HG02571 (cell line): ENCODE results near the gene LMOD3.

Source experiments
- ATAC-seq: cut with Tn5 transposase; IDR thresholded peaks from one replicate; pipeline ENCODE4 v1.9.1; 2021; ENCODE audit warnings: mild to moderate bottlenecking, moderate library complexity; ENCODE audit not compliant: unreplicated experiment

Gene LMOD3

GRCh38 chr3:69122403-69122802 is at the start of gene LMOD3:
Gene LMOD3, minus strand, starts transcription at chr3:69122595. Its CDS starts 209 bp downstream, at chr3:69122386.
- no peak for ATAC-seq

DNA sequence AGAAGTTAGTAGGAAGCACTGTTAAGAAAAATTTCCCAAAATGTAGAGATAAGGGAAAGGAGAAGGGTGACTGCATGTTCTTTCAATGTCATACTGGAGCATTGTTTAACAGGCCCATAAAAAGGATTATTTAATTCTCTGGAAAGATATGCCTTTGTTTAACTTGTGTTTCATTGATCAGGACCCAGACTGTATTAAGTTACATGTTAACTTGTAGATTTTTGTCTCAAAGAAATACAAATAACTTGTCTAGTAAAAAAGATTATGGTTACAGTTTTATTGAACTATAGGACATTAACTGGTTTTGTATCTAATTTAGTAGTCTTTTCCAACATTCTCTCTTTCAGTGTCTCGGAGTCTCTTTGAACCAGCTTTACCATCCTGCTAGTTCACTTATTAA is 49.7 kb upstream of the LMOD3 start:
- ATAC-seq: no peak

- no peak for ATAC-seq
These were observed 44.1 kb upstream of the LMOD3 start for GRCh38 chr3:69166446-69166845.

DNA sequence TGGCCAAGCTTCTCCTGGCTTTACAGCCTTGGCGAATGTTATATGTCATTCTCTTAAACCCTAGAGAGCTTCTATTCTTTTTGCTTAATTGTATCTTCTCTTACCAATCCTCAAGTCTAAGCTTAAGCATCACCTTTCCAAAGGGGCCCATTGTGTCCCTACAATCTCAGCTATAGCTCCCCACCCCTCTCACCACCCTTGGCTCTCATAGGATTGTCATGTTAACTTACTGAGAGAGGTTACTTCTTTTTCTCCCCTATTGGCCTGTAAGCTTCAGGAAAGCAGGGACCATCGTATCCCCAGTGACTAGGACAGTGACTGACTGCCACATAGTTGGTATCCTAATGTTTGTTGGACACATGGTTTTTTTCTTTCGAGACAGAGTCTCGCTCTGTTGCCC is 43.3 kb upstream of the LMOD3 start:
- ATAC-seq: no peak

GRCh38 chr3:69164296-69164695 is 41.9 kb upstream of the LMOD3 start:
- ATAC-seq: no peak

- ATAC-seq: no peak
These were observed 40.0 kb upstream of the LMOD3 start for GRCh38 chr3:69162308-69162980.

- no peak for ATAC-seq
These were observed 39.4 kb upstream of the LMOD3 start for GRCh38 chr3:69161587-69162307.

- ATAC-seq: no peak
These were observed 38.1 kb upstream of the LMOD3 start for GRCh38 chr3:69160525-69160924.

DNA sequence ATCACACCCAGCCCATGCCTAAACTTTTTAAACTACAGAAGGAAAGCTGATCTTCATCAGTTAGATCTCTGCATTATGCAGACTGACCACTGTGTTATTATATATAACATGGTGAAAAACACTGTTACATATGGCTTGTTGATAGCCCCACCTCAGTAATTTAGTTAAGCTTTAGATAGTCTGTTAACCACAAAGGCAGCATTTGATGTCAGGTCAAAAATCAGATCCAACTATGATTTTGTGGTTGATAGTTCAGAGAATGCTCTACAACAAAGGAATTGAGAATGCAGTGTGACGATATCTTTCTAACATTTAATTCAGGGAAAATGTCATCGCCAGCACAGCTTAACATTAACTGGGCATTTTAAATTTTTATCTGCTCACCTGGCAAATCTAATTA is 37.7 kb upstream of the LMOD3 start:
- no peak for ATAC-seq

GRCh38 chr3:69149586-69149985 is 27.2 kb upstream of the LMOD3 start:
- ATAC-seq: no peak

DNA sequence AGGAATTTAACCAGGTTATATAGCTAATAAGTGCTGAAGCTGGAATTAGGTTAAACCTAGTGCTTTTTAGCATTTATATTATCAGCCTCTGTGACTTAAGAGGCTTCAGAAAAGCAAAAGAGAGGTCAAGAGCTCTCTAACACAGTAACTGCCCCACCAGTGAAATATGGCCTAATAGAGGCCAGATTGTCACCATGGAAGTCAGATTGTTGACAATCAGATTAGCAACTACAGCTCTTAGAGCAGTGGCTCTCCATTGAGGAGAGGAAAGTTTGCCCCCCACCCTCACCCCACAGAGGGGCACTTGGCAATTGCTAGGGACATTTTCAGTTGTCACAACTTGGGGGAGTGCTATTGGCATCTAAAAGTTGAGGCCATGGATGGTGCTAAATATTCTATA is 23.3 kb upstream of the LMOD3 start:
- no peak for ATAC-seq

DNA sequence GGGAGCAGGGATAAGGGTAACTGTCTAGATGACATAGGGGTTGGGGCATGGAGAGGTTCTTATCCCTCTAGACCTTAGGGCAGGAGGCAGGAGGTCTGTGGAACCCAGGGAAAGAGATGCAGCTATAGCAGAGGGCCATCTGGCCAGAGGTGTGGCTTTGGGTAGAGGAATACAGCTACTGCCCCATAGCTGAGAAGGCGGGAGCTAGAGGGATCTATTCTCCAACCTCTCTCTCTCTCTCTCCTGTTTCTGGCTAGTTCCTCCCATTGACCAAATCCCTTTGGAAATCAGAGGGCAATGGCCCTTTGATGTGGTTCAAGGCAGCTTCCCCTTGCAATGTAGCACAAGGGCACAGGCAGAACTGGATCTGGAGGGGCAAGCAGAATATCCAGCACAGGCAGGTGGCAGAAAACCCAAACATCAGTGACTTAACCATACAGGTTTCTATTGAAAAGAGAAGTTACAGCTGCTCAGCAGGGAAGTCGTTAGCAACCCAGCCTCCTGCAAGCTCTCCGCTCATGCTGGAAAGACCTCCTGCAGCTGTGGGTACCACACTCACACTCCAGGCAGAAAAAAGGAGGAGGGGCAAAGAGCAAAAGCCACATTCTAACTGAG is 22.3 kb upstream of the LMOD3 start:
- ATAC-seq: no peak

DNA sequence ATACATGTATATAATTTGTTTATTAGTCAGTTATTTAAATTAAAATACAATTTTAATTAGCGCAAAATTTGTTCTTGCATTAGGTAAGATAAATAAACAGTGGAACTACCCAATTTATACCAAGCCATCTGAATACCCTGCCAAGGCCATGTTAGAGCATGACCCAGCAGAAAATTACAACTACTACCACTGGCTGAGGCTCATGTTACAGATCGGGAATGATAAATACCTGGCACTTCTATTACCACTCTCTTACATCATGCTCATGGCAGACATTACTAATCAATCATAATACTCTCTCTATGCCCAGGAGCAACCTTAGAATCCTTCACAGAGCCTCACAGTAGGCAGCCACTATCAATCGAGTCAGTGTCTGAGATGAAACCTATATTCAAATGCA is 21.2 kb upstream of the LMOD3 start:
- no peak for ATAC-seq

DNA sequence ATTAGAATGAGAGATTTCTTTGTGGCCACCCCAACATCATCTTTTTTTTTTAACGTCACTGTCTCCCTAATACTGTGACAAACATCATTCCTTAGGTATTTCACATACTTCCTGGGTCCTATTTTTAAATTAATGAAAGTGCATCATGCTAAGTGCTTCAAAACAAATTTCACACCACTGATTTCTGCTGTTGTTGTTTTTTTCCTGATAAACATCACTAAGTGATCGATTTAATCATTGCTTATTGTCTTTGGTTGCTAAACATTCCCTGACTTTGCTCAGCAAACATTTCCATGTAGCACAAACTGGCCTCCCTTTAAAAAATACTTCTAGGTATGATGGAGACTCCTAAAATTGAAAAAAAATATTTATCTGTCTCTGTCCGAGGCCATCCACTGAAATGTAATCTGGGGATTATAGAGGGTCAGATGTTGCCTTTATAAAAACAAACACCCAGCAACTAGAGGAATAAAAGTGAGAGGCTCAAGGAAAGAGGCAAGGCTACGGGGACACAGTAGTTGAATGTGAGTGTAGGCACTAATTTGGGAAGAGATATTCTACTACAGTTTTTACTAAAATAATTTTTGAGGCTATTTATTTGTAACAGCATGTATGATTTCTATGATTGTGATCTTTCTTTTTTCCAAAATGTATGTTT is 20.5 kb upstream of the LMOD3 start:
- no peak for ATAC-seq

GRCh38 chr3:69142090-69142489 is 19.7 kb upstream of the LMOD3 start:
- no peak for ATAC-seq

DNA sequence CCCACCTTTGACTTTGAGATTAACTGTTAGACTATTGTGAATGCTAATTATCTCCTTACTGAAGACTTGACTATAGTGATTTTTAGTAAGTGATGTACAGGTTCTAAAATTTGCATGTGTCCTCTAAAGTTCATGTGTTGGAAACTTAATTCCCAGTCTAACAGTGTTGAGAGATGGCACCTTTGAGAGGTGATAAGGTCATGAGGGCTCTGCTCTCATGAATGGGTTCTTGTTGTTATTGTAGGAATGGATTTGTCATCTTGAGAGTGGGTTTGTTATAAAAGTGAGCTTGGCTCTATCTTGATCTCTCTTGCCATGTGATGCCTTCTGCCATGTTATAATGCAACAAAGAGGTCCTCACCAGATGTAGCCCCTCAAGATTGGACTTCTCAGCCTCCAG is 18.9 kb upstream of the LMOD3 start:
- no peak for ATAC-seq

- no peak for ATAC-seq
These were observed 15.0 kb upstream of the LMOD3 start for GRCh38 chr3:69137412-69137811.

DNA sequence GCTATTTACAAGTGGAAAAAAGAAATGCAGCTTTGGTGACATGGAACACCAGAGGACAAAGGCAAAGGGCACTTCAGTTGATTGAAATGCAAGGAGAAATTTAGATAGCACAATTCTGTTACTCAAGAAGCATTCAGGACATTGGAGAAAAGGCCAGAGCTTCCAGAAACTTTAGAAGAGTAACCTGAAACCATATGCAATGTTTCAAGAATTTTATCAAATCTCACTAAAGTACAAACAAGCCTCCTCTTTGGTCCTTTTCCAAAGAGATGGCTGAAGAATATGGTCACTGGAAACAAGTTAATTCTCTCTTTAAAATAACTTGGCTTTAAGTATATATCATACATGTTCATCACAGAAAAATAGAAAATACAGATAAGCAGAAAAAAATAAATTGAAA is 14.6 kb upstream of the LMOD3 start:
- ATAC-seq: no peak

GRCh38 chr3:69130689-69131088 is 8.3 kb upstream of the LMOD3 start:
- ATAC-seq: peak; percentile 90

- ATAC-seq: no peak
These were observed 7.1 kb upstream of the LMOD3 start for GRCh38 chr3:69129531-69129930.

DNA sequence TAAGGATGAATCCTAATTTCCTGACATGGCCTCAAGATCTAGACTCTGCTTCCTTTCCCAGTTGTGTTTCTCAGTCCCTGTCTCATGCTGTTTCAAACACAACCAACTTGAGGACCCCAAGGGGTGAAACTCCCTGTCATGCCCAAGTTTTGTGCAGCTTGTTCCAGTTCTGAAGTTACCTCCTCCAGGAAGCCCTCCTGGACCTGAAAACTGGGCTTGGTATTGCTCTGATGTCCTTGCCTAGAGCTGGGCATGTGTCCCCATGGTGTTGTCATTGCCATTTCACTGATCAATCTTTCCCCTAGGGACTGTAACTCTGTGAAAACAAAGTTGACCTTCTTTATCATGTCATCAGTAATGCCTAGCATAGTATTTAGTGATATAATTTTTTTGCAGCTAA is 6.1 kb upstream of the LMOD3 start:
- ATAC-seq: no peak

GRCh38 chr3:69126999-69127398 is 4.6 kb upstream of the LMOD3 start:
- ATAC-seq: no peak
